ENCODE results near the gene LYSMD3.

GRCh38 chr5:90542827-90543519 is 13.6 kb upstream of the LYSMD3 start:
- no peak for TF ChIP-seq KAT2B (IDR thresholded peaks at IDR 0.05; ENCODE audit: low read depth, low read length)
- TF ChIP-seq FOXK2 (conservative IDR thresholded peaks at IDR 0.05 in 1 of 2, IDR thresholded peaks at IDR 0.05 in 1 of 2; ENCODE audit: low read depth in 2 of 2): no peak
- no peak for TF ChIP-seq CTCF (IDR thresholded peaks at IDR 0.05 in 2 of 3, conservative IDR thresholded peaks at IDR 0.05 in 1 of 3; ENCODE audit: insufficient read depth in 2 of 3, low read depth in 1 of 3, low read length in 3 of 3)
- TF ChIP-seq GABPB2 (CRISPR knock-in tag; conservative IDR thresholded peaks at IDR 0.05): no peak
- TF ChIP-seq POLR2A (conservative IDR thresholded peaks at IDR 0.05): no peak
- no peak for TF ChIP-seq STAT5A (IDR thresholded peaks at IDR 0.05; ENCODE audit: borderline replicate concordance, low read length)
- TF ChIP-seq, protein P1, sequence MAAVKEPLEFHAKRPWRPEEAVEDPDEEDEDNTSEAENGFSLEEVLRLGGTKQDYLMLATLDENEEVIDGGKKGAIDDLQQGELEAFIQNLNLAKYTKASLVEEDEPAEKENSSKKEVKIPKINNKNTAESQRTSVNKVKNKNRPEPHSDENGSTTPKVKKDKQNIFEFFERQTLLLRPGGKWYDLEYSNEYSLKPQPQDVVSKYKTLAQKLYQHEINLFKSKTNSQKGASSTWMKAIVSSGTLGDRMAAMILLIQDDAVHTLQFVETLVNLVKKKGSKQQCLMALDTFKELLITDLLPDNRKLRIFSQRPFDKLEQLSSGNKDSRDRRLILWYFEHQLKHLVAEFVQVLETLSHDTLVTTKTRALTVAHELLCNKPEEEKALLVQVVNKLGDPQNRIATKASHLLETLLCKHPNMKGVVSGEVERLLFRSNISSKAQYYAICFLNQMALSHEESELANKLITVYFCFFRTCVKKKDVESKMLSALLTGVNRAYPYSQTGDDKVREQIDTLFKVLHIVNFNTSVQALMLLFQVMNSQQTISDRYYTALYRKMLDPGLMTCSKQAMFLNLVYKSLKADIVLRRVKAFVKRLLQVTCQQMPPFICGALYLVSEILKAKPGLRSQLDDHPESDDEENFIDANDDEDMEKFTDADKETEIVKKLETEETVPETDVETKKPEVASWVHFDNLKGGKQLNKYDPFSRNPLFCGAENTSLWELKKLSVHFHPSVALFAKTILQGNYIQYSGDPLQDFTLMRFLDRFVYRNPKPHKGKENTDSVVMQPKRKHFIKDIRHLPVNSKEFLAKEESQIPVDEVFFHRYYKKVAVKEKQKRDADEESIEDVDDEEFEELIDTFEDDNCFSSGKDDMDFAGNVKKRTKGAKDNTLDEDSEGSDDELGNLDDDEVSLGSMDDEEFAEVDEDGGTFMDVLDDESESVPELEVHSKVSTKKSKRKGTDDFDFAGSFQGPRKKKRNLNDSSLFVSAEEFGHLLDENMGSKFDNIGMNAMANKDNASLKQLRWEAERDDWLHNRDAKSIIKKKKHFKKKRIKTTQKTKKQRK (IDR thresholded peaks at IDR 0.05; ENCODE audit: borderline replicate concordance, low read depth, low read length): no peak
- no peak for TF ChIP-seq EGR1 (conservative IDR thresholded peaks at IDR 0.05)
- no peak for TF ChIP-seq REST (IDR thresholded peaks at IDR 0.05; ENCODE audit: borderline replicate concordance)
- TF ChIP-seq REST (CRISPR knock-in tag; IDR thresholded peaks at IDR 0.05; ENCODE audit: low read depth): no peak

All from K562 (cell line).